ENCODE results near the gene PLCB1.

The PLCB1 gene

DNA sequence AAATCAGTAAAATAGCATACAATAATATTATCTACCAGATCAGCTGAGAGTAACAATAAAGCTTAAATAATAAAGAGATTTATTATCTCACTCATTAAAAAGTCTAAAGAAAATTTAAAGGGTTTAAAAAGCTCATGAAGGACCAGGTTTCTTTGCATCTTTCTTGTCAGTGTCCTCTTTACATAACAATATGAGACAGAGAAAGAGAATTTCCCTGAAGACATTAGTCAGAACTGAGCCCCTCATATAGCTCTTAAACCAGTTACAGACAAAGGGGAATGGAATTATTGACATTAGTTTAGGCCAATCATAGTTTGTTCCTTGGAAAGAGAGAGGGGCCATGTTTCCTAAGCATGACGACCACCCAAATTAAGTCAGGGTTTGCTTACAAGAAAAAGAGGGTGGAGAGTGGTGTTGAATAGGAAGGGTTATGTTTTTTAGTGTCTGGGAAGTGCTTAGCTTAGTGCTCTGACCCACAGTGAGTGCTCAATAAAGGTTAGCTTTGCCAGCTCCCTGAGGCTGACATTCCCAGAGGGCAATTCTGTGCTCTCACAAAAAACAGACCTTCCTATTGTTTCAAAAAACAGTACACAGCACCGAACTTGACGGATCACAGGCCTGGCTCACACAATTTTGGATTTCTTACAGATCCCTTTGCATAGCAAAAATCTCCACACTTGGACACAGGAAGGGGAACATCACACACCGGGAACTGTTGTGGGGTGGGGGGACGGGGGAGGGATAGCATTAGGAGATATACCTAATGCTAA, 3.6 kb upstream of the PLCB1 start:
- no peak for DNase-seq (ENCODE audit: low read depth, low spot score)
- H3K27ac ChIP-seq = no peak overlapping the region

DNA sequence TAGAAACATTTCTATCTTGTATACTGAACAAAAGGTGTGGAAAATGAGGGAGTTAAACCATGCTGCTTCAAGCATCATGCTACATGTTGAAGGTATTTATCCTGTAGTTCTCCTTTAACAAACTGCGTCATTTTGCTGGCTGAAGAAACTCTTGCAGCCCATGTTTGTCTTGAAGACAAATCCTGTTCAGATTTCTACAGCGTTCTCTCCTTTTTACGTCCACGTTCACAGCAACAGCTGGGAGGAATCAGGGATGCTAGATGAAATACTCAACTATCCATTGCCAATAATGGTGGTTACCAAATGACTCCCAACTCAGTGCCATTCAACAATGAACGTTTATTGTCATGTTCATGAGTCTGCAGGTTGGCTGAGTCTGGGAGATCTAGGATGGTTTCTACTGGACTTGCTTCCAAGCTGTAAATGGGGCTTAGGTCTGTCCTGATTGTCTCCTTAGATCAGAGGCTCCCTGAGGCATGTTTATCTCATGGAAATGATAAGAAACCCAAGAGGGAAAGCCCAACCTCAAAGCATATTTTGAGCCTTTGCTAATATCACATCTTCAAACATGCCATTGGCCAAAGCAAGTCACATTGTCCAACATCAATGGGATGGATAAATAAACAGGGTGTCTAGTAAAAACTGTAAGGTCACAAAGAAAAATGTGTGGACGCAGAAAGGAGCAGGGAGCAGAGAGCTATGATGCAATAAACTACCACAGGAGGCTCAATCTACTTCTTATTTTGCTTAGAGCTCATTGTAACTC, 2.7 kb upstream of the PLCB1 start:
- no peak for DNase-seq (ENCODE audit: low read depth, low spot score)
- H3K27ac ChIP-seq = no peak overlapping the region

DNA sequence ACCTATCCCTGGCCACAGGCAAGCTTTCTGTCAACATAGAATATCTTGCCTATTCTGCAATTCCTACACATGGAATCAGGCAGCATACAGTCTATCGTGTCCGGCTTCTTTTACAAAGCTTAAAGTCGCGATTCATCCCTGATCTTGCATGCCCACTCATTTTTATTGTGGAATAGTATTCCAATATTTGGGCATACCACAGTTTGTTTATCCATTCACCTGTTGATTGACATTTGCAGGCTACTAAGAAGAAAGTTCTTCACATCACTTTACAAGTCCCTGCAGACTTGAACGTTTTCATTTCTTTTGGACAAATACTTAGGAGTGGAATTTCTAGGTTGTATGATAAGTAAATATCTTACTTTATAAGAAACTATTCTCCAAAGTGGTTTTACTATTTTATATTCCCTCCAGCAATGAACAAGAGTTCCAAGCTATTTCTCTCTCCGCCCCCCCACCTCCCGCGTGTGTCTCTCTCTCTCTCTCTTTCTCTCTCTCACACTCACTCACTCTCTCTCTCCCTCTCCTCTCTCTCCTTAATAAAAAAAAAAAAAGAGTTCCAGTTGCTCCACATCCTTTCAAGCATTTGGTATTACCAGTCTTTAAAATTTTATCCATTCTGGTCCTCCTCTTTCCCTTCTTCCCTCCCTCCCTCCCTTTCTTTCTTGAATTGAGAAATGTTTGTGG, 1.1 kb upstream of the PLCB1 start:
- H3K27ac ChIP-seq = no peak overlapping the region
- no peak for DNase-seq (ENCODE audit: low read depth, low spot score)

DNA sequence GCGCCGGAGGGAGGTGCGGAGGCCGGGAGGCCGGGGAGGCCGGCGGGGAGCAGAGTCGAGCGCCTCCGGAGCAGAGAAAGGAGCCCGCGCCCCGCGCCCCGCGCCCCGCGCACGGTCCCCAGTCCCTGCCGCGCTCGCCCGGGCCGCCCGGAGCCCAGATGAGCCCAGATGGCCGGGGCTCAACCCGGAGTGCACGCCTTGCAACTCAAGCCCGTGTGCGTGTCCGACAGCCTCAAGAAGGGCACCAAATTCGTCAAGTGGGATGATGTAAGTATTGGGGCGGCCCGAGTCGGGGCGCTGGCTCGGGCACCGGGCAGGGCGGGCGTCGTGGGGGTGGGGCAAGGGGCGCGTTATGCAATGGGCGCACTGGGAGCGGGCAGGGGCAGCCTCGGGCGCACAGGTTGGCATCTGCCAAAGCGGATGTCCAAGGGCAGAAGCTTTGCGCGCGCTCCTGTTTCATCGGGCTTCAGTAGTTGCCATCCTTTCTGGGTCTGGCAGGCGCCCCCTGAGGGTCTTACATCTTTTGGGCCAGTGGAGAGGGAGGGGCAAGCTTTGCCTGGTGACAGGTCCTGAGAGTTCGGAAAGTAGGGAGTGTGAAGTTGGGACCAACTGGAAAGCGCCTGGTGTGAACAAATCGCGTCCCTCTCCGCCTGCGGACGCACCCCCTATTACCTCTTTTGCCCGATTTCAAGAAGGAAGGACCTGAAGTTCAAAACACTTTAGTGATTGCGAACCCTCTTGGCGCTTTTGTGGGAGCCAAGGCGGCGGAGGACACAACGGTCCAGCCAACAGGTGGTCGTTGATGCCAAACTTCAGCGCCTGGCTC, 631 bp downstream of the PLCB1 start:
- no peak for DNase-seq (ENCODE audit: low read depth, low spot score)
- no peak overlapping the region for H3K27ac ChIP-seq

DNA sequence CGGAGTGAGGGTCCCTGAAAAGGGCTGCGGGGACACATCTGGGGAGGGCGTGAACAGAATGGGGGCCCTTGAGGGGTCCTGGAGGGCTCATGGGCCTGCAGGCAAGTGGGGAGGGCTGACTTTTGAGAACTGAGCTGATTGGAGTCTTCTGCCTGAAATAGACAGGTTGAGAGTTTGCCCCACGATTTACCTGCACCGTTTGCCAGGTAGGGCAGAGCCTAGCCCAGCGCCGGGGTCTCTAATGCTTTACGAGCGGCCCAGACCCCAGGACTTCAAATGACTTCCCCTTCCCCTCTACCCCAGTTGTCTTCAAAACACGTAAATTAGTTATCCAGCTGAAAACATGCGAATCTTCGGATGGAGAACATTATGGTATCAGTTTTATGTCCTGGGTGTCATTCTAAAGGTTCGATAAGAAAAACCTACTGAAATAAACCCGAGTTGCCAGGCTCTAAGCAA, 1.3 kb downstream of the PLCB1 start:
- DNase-seq (ENCODE audit: low read depth, low spot score) = no peak
- H3K27ac ChIP-seq = no peak overlapping the region

DNA sequence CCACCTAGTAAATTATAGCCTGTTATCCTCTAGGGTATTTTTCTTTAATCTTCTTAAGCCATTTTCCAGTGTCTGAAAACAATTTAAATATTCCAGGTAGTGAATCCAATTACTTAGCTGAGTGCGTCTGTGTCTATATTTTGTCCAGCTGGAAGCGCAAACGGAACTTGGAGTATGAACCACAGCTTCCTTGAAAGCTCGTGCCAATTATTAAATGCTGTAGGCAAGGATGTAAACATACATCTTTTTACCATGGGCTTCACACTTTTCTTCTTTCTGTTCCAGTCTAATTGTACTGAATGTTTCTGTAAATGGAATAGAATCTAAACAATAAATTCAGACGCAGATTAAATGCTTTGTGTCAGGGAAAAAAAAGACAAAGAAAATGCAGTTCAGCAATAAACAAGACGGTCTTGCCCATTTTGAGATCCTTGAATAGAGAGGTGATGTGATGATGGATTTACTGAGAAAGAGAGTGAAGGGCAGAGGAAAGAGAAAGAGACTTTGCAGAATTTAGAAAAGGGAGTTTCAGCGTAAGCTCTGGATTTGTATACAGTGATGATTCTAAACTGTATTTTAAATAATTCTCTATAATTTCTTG, 1.9 kb downstream of the PLCB1 start:
- no peak overlapping the region for H3K27ac ChIP-seq
- no peak for DNase-seq (ENCODE audit: low read depth, low spot score)

DNA sequence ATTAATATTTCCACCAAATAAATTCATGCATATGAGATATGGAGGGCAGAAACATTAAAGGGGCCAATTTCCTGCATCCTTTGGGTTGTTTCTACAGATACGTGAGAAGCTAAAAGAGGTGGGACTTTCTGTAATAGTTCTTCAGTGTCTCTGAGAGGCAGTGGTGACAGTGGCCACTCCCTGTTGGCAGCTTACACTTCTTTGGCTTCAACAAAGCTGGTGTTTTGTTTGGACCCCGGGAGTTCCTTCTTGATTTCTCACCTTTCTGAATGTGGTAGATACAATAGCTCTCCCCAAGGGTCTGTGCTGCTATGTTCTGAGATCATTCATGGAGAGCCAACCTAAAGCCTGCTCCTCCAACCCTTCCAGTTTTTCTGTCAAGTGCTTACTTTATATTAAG, 7.8 kb downstream of the PLCB1 start:
- no peak for DNase-seq (ENCODE audit: low read depth, low spot score)
- no peak overlapping the region for H3K27ac ChIP-seq

DNA sequence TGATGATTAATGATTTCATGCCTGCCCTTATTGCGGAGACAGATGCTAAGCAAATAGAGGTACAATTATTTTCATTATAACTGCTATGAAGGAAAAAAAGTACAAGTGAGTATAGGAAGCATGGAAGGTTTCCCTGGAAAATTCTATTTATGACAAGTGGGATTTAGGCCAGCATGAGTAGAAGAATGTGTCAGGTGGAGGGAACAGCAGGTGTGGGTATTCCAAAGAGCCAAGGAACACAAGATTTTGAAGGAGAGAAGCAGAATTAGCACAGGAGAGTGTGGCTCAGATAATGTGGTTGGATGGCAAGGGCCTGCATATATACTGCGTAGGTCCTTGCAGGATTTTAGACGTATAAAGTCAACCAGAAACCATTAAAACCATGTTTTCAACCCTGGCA, 11.4 kb downstream of the PLCB1 start:
- H3K27ac ChIP-seq = no peak overlapping the region
- DNase-seq (ENCODE audit: low read depth, low spot score) = no peak

DNA sequence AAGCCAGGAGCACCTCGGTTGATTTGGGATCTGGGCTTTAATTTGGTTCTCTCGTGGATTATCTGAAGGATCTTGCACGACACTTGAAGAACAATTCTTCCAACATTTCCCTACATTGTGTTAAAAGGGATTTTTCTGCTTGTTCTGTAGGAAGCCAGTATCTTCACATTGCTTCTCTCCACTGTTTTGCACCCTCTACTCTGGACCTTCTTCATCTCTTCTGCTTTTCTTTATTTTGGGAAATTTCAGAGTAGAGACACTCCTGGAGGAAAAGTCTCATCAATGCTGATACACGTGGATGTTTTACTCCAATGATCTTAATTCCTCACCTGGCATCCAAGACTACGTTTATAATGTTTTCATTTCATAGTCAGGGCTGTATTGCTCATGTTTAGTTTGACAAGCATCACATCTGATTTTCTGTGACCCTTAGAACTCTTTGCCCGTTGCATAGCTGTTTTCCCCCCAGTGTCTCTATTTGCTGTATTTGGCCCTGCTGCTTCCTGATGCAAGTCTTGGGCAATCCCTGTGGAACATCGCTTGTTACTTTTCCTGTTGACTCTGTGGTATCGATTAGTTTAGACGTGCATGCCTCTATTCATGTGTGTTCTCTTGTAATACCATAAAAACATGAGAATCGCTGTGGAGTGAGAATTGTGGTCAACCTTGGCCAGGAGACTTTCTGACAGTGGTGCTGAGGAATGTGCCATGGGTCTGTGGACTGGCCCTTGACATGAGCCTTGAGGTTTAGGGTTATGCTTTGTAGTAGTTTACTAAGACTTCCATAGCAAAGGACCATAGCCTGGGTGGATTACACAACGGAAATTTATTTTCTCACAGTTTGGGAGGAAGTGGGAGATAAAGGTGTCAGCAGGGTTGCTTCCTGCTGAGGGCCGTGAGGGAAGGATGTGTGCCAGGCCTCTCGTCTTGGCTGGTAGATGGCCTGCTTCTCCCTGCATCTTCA, 12.5 kb downstream of the PLCB1 start:
- H3K27ac ChIP-seq = peak overlapping the region; percentile 32
- DNase-seq (ENCODE audit: low read depth, low spot score) = no peak

DNA sequence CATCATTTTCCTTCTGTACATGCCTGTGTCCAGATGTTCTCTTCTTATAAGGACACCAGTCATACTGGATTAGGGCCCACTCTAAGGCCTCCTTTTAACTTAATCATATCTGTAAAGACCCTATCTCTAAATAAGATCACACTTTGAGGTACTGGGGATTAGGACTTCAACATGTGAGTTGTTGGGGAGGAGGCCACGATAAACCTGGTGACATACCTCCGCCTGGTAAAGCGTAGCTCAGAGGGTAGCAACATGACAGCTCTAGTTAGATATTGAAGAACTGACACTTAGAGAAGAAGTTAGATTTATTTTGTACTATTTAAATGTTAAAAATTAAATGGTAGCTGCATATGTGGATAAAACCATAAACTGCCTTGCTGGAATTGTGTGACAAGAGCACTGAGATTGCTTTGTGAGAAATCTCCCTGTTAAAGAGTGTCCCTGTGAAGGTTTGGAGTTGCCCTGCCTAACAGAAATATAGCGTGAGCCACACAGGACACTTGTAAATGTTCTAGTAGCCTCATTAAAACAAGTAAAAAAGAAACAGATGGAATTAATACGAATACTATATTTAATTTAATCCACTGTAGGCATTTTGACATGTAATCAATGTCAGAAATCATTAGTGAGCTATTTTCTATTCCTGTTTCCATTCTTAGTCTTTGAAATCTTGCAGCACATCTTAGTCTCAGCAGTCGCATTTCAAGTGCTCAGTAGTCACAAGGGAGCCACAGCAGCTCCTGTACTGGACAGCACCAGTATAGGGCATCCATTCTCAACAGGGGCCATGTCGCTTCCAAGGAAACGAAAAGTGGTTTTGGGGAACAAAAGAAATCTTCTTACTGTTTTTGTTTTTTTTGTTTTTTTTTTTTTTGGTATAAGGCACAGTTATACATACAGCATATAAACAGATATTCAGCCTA, 13.4 kb downstream of the PLCB1 start:
- no peak for DNase-seq (ENCODE audit: low read depth, low spot score)
- peak overlapping the region; percentile 32 for H3K27ac ChIP-seq

DNA sequence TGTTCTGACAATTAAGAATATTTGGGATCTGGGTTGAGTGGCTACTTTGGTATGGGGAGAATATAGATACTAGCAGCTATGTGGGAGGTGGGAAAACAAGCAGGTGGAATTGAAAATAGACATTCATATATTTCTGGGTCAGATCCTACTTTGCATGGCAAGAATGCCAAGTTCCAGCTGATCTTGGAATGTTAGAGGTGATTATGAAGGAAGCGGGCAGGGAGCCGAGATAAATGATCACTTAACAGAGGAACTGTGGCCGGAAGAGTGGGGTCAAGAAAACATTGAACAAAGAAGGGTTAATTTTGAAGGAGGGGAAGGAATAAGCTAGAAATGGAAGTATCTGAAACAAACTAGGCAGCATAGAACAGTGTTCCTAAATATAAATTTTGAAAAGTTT, 15.4 kb downstream of the PLCB1 start:
- no peak overlapping the region for H3K27ac ChIP-seq
- no peak for DNase-seq (ENCODE audit: low read depth, low spot score)

DNA sequence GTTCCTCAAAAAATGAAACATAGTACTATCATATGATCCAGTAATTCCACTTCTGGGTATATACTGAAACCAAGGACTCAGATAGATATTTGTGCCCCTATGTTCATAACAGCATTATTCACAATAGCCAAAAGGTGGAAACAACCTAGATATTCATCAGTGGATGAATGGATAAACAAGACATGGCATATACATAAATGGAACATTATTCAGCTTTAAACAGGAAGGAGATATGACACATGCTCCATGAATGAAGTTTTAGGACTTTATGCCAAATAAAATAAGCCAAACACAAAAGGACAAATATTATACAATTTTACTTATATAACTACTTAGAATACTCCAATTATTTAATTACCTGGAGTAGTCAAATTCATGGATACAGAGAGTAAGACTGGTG, 16.4 kb downstream of the PLCB1 start:
- no peak overlapping the region for H3K27ac ChIP-seq
- no peak for DNase-seq (ENCODE audit: low read depth, low spot score)

DNA sequence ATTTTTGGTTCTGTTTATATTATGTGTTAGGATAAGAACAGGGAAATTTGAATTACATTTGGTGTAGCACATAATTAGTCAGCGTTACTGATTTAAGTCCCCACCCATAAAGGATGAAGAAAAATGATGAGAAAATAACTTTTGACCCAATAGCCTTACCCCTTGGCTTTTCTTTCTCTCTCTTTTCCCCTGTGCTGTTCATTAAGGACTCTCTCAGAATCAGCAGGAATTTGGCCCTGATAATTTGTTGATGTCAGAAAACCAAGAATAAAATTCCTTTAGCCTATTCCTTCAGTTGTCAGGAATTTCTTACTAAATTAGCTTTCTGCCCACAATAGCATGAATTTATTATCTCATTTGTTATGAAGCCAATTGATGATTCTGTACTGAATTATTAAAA, 18.5 kb downstream of the PLCB1 start:
- no peak overlapping the region for H3K27ac ChIP-seq
- no peak for DNase-seq (ENCODE audit: low read depth, low spot score)

DNA sequence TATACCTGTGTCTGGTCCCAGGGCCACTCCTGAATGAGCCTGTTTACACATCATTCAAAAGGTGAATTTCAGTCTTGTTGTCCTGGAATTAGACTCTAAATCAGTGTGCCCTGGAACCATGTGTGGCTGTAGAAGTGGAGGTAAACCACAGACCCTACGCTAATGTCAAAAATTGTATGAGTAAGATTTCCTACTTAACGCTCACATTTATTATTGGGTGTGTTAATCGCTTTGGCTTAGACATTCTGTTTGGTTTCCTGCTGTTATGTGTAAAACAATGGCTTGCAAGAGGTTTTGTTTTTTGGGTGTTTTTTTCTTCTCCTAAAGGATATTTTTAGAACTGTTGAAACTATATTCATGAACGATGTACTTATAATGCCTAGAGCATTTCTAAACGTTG, 19.3 kb downstream of the PLCB1 start:
- no peak for DNase-seq (ENCODE audit: low read depth, low spot score)

DNA sequence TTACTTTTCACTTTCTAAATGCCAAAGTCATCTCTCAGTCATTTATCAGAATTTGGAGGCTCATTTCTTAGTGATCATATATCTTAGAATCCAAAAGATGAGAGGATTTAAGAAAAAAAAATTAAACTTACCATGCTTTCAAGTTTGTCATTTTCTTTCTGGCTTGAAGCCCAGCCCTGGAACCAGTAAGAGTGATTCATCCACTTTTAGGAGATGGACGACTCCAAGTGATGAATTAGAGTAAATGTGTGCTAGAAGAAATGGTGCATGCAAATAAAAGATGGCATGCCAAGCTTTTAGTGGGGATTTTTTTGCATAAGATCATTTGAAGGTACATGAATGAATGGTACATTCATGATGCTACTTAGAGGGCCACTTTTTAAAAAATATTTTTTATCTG, 20.1 kb downstream of the PLCB1 start:
- no peak overlapping the region for H3K27ac ChIP-seq
- DNase-seq (ENCODE audit: low read depth, low spot score) = no peak

More for the DNA sequence above, 19.3 kb downstream of the PLCB1 start:
- no peak overlapping the region for H3K27ac ChIP-seq

DNA sequence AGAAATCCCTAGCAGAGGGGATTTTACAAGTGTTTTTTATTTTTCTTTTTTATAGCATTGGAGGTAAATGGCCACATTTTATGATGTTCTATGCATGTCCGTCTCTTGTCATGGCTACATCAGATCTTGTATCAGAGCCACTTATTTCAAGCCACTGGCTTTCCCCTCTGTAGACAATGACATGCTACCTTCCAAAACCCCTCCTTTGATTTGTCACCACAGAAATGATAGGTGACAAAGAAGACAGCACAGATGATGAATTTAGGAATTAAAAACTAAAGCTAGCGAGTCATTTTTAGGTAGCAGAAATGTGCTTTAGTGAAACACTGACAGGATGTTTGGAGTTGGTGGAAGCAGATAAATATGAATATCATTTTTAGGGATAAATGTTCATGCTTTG, 20.8 kb downstream of the PLCB1 start:
- no peak overlapping the region for H3K27ac ChIP-seq

DNA sequence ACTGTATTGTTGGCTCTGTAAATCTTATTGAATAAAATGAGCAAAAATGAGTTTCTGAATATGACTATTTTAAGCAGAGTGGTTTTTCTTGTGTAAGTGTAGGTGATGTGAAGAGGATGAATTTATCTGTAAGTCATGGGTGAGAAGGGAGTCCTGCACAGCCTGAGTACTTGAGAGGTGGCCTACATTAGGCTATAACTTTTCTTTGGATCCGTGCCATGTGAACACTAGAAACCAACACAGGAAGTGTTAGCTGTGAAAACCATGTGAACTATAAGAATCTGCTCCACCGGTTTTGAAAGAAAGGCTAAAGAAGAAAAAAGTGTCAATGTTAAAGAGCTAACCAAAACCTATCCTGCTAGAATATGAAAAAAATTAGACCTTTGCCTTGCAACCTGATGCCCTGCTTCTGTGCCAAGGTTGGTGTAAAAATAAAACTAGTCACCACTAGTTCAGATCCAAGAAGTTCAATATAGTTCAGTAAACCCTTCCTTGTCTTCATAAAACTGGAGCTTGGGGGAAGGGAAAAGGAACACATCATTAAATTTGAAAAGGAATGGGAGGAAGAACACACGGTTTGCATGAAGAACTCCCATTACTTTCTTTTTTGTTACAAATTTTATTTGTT, 21.3 kb downstream of the PLCB1 start:
- DNase-seq (ENCODE audit: low read depth, low spot score) = no peak
- no peak overlapping the region for H3K27ac ChIP-seq

More for the DNA sequence above, 20.8 kb downstream of the PLCB1 start:
- DNase-seq (ENCODE audit: low read depth, low spot score) = no peak
